ENCODE data around the gene COL13A1. TPM values are rescaled to one million over a fixed set of nuclear protein-coding genes. Genes with fewer than 3 reads are reported as not detected.
A peak's percentile ranks its signal among the peaks of the same experiment; 100 is the strongest.

Gene COL13A1
- total and polyA plus RNA-seq, 12 donors: 0.54 to 7.6 (median 1.9) TPM

GRCh38 chr10:69797959-69798358 is 3.7 kb upstream of the COL13A1 start:
- Histone ChIP-seq H3K27ac (no peak overlapping the region), H3K4me1 (replicated peaks in 1 of 2) (peaks cover 13 to 18% of the 10 kb centered on the region in 2 donors), H3K27me3 (peaks cover 12% of the 10 kb centered on the region), H3K9me3 (replicated peaks in 1 of 3) (no peaks in the 10 kb centered on the region), H3K4me3 (no peak overlapping the region), H3K36me3 (replicated peaks in 1 of 2) (no peaks in the 10 kb centered on the region)
- TF ChIP-seq, protein P1, sequence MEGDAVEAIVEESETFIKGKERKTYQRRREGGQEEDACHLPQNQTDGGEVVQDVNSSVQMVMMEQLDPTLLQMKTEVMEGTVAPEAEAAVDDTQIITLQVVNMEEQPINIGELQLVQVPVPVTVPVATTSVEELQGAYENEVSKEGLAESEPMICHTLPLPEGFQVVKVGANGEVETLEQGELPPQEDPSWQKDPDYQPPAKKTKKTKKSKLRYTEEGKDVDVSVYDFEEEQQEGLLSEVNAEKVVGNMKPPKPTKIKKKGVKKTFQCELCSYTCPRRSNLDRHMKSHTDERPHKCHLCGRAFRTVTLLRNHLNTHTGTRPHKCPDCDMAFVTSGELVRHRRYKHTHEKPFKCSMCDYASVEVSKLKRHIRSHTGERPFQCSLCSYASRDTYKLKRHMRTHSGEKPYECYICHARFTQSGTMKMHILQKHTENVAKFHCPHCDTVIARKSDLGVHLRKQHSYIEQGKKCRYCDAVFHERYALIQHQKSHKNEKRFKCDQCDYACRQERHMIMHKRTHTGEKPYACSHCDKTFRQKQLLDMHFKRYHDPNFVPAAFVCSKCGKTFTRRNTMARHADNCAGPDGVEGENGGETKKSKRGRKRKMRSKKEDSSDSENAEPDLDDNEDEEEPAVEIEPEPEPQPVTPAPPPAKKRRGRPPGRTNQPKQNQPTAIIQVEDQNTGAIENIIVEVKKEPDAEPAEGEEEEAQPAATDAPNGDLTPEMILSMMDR (IDR thresholded peaks at IDR 0.05): no peak
- TF ChIP-seq POLR2A (IDR thresholded peaks at IDR 0.05): no peak
- WGBS, 4 donors: 90 to 93% (median 91%) methylated on average over 6 to 7 of the region's 7 CpGs
- DNase-seq: no peak
- intact Hi-C loops (cut with DNase I): no loop called here

- peaks cover 25% of the 10 kb centered on the region for H3K27me3 ChIP-seq
- intact Hi-C loops (cut with DNase I): loop anchor here (2.0 to 10.0 kb wide), 3 partner anchors 57 to 155 kb away; no protein-coding TSS in a partner anchor
- no peaks in the 10 kb centered on the region for H3K36me3 ChIP-seq (replicated peaks in 1 of 2)
- peaks cover 13 to 19% of the 10 kb centered on the region in 2 donors for H3K4me1 ChIP-seq (replicated peaks in 1 of 2)
- WGBS, 4 donors: 12 to 41% (median 32%) methylated on average over 3 of the region's 3 CpGs
- no peaks in the 10 kb centered on the region for H3K9me3 ChIP-seq (replicated peaks in 1 of 3)
- peak; percentile 33 to 61 (median 42) for DNase-seq
- H3K4me3 ChIP-seq: no peak overlapping the region
- TF ChIP-seq POLR2A (IDR thresholded peaks at IDR 0.05): no peak
- TF ChIP-seq, protein P1 (IDR thresholded peaks at IDR 0.05): peak; percentile 41 to 62 (median 54)
- H3K27ac ChIP-seq: no peak overlapping the region
These were observed 1.6 kb upstream of the COL13A1 start for GRCh38 chr10:69800109-69800508.

DNA sequence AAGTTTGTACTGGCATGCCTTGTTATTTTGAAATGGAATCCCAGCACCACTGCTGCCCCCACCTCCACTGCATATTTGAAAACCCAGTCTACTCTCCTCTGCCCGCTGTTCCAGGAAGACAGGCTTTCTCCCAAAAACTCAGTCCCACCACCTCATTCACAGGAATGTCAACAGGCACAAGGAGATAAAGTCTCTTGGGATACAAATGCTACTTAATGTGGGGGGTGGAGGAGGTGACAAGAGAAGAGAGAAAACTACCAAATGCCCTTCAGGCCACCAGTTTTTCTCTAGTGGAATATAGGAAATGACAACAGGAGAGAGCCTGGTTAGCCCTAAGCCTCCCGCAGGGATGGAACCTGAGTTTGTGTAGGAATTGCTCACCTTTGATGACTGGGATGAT is 1.0 kb upstream of the COL13A1 start:
- no peaks in the 10 kb centered on the region for H3K9me3 ChIP-seq (replicated peaks in 1 of 3)
- no peak for TF ChIP-seq POLR2A (IDR thresholded peaks at IDR 0.05)
- TF ChIP-seq, protein P1 (IDR thresholded peaks at IDR 0.05): no peak
- no peak overlapping the region for H3K27ac ChIP-seq
- DNase-seq: no peak
- WGBS, 4 donors: 71 to 81% (median 77%) methylated on average over 2 of the region's 2 CpGs
- peaks cover 13 to 19% of the 10 kb centered on the region in 2 donors for H3K4me1 ChIP-seq (replicated peaks in 1 of 2)
- no peaks in the 10 kb centered on the region for H3K36me3 ChIP-seq (replicated peaks in 1 of 2)
- H3K4me3 ChIP-seq: no peak overlapping the region
- peaks cover 25% of the 10 kb centered on the region for H3K27me3 ChIP-seq
- intact Hi-C loops (cut with DNase I): loop anchor here (2.0 to 10.0 kb wide), 3 partner anchors 58 to 156 kb away; no protein-coding TSS in a partner anchor

DNA sequence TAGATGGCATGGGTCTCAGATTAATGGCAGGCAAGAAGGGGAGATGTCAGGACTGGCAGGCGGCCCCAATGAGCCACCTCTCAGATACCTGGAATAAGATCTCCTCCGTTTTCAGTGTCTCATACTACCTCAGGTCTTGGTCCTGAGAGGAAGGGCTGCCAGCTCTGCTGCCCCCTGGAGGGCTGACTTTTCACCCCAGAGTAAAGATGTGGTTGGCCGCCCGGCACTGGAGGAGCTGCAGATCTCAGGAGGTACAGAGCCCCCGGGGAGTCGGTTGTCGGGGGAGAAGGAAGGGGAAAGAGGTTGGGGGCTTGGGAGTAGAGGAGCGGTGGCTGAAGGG is 642 bp upstream of the COL13A1 start:
- Histone ChIP-seq H3K27me3 (peaks cover 25% of the 10 kb centered on the region), H3K9me3 (replicated peaks in 1 of 3) (no peaks in the 10 kb centered on the region), H3K36me3 (replicated peaks in 1 of 2) (no peaks in the 10 kb centered on the region), H3K27ac (no peak overlapping the region), H3K4me1 (replicated peaks in 1 of 2) (peaks cover 13 to 19% of the 10 kb centered on the region in 2 donors), H3K4me3 (no peak overlapping the region)
- 17 to 23% (median 19%) methylated on average over 7 to 8 of the region's 8 CpGs for WGBS, 4 donors
- TF ChIP-seq, protein P1 (IDR thresholded peaks at IDR 0.05): peak in 5 of 6 experiments; percentile 14 to 53 (median 30)
- no peak for TF ChIP-seq POLR2A (IDR thresholded peaks at IDR 0.05)
- intact Hi-C loops (cut with DNase I): loop anchor here (2.0 to 10.0 kb wide), 3 partner anchors 58 to 156 kb away; no protein-coding TSS in a partner anchor
- peak in 6 of 7 donors; percentile 24 to 66 (median 52) for DNase-seq

All from adrenal gland (tissue), 12 donors.